MM.1S (cell line): ENCODE measurements around the gene KCNK17.

Experiments
- CTCF ChIP-seq: fragments of 300-600 bp; sonication (generic); IDR thresholded peaks from 2 replicates; pipeline ENCODE4 v1.5.1; 2016; ENCODE audit warnings: antibody characterized with exemption, low read length, mixed read lengths
- EZH2 ChIP-seq: fragments of 300-600 bp; sonication (generic); optimal IDR thresholded peaks from 2 replicates; pipeline ENCODE3; 2017; ENCODE audit warnings: low read depth, mild to moderate bottlenecking, antibody characterized with exemption, low read length, mixed read lengths
- EZH2phosphoT487 ChIP-seq: fragments of 300-600 bp; sonication (generic); IDR thresholded peaks from 2 replicates; pipeline ENCODE4 v1.6.1; 2018; ENCODE audit warnings: antibody characterized with exemption, low read length

- TF ChIP-seq CTCF (no peak), EZH2 (no peak), EZH2phosphoT487 (no peak)
Measured at GRCh38 chr6:39289490-39289889, 24.7 kb downstream of the KCNK17 start.
